HG03066 (cell line): ENCODE measurements around the gene NHSL2.
"Not testable (repeated sequence)": the region's sequence is repeated elsewhere in the genome, so short reads cannot be mapped to it uniquely, and the experiment has no call there.

ENCODE experiments used
- ATAC-seq: cut with Tn5 transposase; IDR thresholded peaks from one replicate; pipeline ENCODE4 v1.9.1; 2021; ENCODE audit warnings: low read depth; ENCODE audit not compliant: unreplicated experiment

Gene NHSL2

GRCh38 chrX:71910643-71910985 lies at the start of gene NHSL2:
NHSL2 (plus strand) TSS chrX:71910845.
- ATAC-seq: no peak

GRCh38 chrX:71867680-71868079 lies 43.0 kb upstream of the NHSL2 start:
- ATAC-seq: no peak

GRCh38 chrX:71869566-71869965 lies 41.1 kb upstream of the NHSL2 start:
- ATAC-seq: not testable (repeated sequence)

GRCh38 chrX:71870208-71871098 lies 40.2 kb upstream of the NHSL2 start:
- ATAC-seq: no peak

GRCh38 chrX:71871367-71871766 lies 39.3 kb upstream of the NHSL2 start:
- ATAC-seq: no peak

- ATAC-seq: no peak
These were observed 37.8 kb upstream of the NHSL2 start for GRCh38 chrX:71872542-71873458.

- no peak for ATAC-seq
These were observed 37.2 kb upstream of the NHSL2 start for GRCh38 chrX:71873459-71873833.

GRCh38 chrX:71876841-71877240 lies 33.8 kb upstream of the NHSL2 start:
- not testable (repeated sequence) for ATAC-seq

GRCh38 chrX:71885099-71885498 lies 25.5 kb upstream of the NHSL2 start:
- no peak for ATAC-seq

- no peak for ATAC-seq
These were observed 15.0 kb upstream of the NHSL2 start for GRCh38 chrX:71895607-71896006.

- no peak for ATAC-seq
These were observed 4.5 kb upstream of the NHSL2 start for GRCh38 chrX:71906144-71906543.

- ATAC-seq: no peak
These were observed 2.3 kb upstream of the NHSL2 start for GRCh38 chrX:71908387-71908786.

- no peak for ATAC-seq
These were observed 689 bp upstream of the NHSL2 start for GRCh38 chrX:71909956-71910355.

GRCh38 chrX:71910986-71911730 lies 513 bp downstream of the NHSL2 start:
- no peak for ATAC-seq

GRCh38 chrX:71911731-71912050 lies 1.0 kb downstream of the NHSL2 start:
- ATAC-seq: no peak

- ATAC-seq: no peak
These were observed 1.5 kb downstream of the NHSL2 start for GRCh38 chrX:71912156-71912555.

GRCh38 chrX:71913156-71913950 lies 2.7 kb downstream of the NHSL2 start:
- no peak for ATAC-seq

GRCh38 chrX:71917621-71918343 lies 7.1 kb downstream of the NHSL2 start:
- ATAC-seq: no peak

- ATAC-seq: no peak
These were observed 8.8 kb downstream of the NHSL2 start for GRCh38 chrX:71919431-71919830.

- ATAC-seq: no peak
These were observed 9.2 kb downstream of the NHSL2 start for GRCh38 chrX:71919886-71920285.
